H9 (cell line): ENCODE measurements around the gene GRIA1. TPM values are rescaled to one million over a fixed set of nuclear protein-coding genes. Genes with fewer than 3 reads are reported as not detected.

ENCODE experiments used
- DNase-seq: peaks from one replicate; pipeline ENCODE4 v3.0.0-alpha.2; 2017
- H2AFZ ChIP-seq: one replicate; pipeline ENCODE4 v1.6.1; 2013; ENCODE audit warnings: mild to moderate bottlenecking, low read length, control low read depth, moderate library complexity
- H2AK5ac ChIP-seq: 2 replicates; pipeline ENCODE4 v1.6.1; 2013; ENCODE audit warnings: low read length, control low read depth, mixed read lengths; ENCODE audit not compliant: insufficient read length
- H2BK120ac ChIP-seq: one replicate; pipeline ENCODE4 v1.6.1; 2013; ENCODE audit warnings: low read depth, mild to moderate bottlenecking, low read length, control low read depth, inconsistent platforms; ENCODE audit not compliant: poor library complexity, severe bottlenecking
- H2BK12ac ChIP-seq: 2 replicates; pipeline ENCODE4 v1.6.1; 2013; ENCODE audit warnings: low read length, control low read depth, mixed read lengths, low read depth; ENCODE audit not compliant: insufficient read length
- H2BK15ac ChIP-seq: 2 replicates; pipeline ENCODE4 v1.6.1; 2013; ENCODE audit warnings: low read depth, low read length, control low read depth
- H2BK20ac ChIP-seq: one replicate; pipeline ENCODE4 v1.6.1; 2013; ENCODE audit warnings: low read depth, mild to moderate bottlenecking, low read length, control low read depth, inconsistent platforms; ENCODE audit not compliant: poor library complexity, severe bottlenecking
- H2BK5ac ChIP-seq: 2 replicates; pipeline ENCODE4 v1.6.1; 2013; ENCODE audit warnings: low read length, control low read depth, mixed read lengths; ENCODE audit not compliant: insufficient read length
- H3K14ac ChIP-seq: 2 replicates; pipeline ENCODE4 v1.6.1; 2013; ENCODE audit warnings: low read length, control low read depth; ENCODE audit not compliant: insufficient read depth
- H3K18ac ChIP-seq: 2 replicates; pipeline ENCODE4 v1.6.1; 2013; ENCODE audit warnings: low read depth, mild to moderate bottlenecking, mixed read lengths, low read length, control low read depth; ENCODE audit not compliant: insufficient read length
- H3K23ac ChIP-seq: 2 replicates; pipeline ENCODE4 v1.6.1; 2013; ENCODE audit warnings: low read length, control low read depth, mixed read lengths, low read depth; ENCODE audit not compliant: insufficient read length
- H3K23me2 ChIP-seq: 2 replicates; pipeline ENCODE4 v1.6.1; 2013; ENCODE audit warnings: low read depth, mild to moderate bottlenecking, mixed read lengths, low read length, control low read depth; ENCODE audit not compliant: insufficient read length, poor library complexity, severe bottlenecking
- H3K27ac ChIP-seq: 2 replicates; pipeline ENCODE4 v1.5.1; 2013; ENCODE audit warnings: low read length, control low read depth, mixed read lengths, low read depth; ENCODE audit not compliant: insufficient read length
- H3K27me3 ChIP-seq: 2 replicates; pipeline ENCODE4 v1.6.1; 2013; ENCODE audit warnings: low read length, control low read depth, inconsistent platforms; ENCODE audit not compliant: insufficient read depth
- H3K4ac ChIP-seq: 2 replicates; pipeline ENCODE4 v1.6.1; 2013; ENCODE audit warnings: low read depth, mild to moderate bottlenecking, control low read depth, inconsistent platforms, low read length, moderate library complexity
- H3K4me1 ChIP-seq: 2 replicates; pipeline ENCODE4 v1.6.1; 2013; ENCODE audit warnings: low read length, control low read depth, inconsistent platforms; ENCODE audit not compliant: insufficient read depth
- H3K4me2 ChIP-seq: 2 replicates; pipeline ENCODE4 v1.6.1; 2013; ENCODE audit warnings: low read length, control low read depth, mixed read lengths; ENCODE audit not compliant: insufficient read length, insufficient read depth
- H3K56ac ChIP-seq: 2 replicates; pipeline ENCODE4 v1.6.1; 2013; ENCODE audit warnings: low read depth, mild to moderate bottlenecking, mixed read lengths, low read length, control low read depth; ENCODE audit not compliant: insufficient read length
- H3K79me1 ChIP-seq: 2 replicates; pipeline ENCODE4 v1.6.1; 2013; ENCODE audit warnings: low read depth, mild to moderate bottlenecking, moderate library complexity, low read length, control low read depth, inconsistent platforms; ENCODE audit not compliant: insufficient read depth, poor library complexity, severe bottlenecking
- H3K79me2 ChIP-seq: 2 replicates; pipeline ENCODE4 v1.6.1; 2013; ENCODE audit warnings: low read length, control low read depth, inconsistent platforms; ENCODE audit not compliant: insufficient read depth
- H3K9ac ChIP-seq: 2 replicates; pipeline ENCODE4 v1.6.1; 2013; ENCODE audit warnings: low read length, control low read depth, mixed read lengths; ENCODE audit not compliant: insufficient read length; ENCODE audit errors: extremely low read depth
- H3K9me3 ChIP-seq: one replicate; pipeline ENCODE4 v1.6.1; 2013; ENCODE audit warnings: low read depth, low read length, inconsistent platforms; ENCODE audit not compliant: control insufficient read depth
- H3T11ph ChIP-seq: one replicate; pipeline ENCODE4 v1.6.1; 2013; ENCODE audit warnings: mild to moderate bottlenecking, low read length, control low read depth, inconsistent platforms
- H4K20me1 ChIP-seq: one replicate; pipeline ENCODE4 v1.6.1; 2013; ENCODE audit not compliant: control insufficient read depth, insufficient read length, insufficient read depth
- H4K5ac ChIP-seq: 2 replicates; pipeline ENCODE4 v1.6.1; 2013; ENCODE audit warnings: low read depth, mild to moderate bottlenecking, mixed read lengths, low read length, control low read depth; ENCODE audit not compliant: insufficient read length
- H4K8ac ChIP-seq: replicated peaks from 2 replicates; pipeline ENCODE4 v1.6.1; 2013; ENCODE audit warnings: low read length, control low read depth, mixed read lengths, low read depth; ENCODE audit not compliant: insufficient read length
- H4K91ac ChIP-seq: 2 replicates; pipeline ENCODE4 v1.6.1; 2013; ENCODE audit warnings: low read depth, mild to moderate bottlenecking, moderate library complexity, mixed read lengths, low read length, control low read depth; ENCODE audit not compliant: insufficient read length
- H3K27ac Mint-ChIP-seq, 3 experiments: 2 replicates in 2 of 3; 3 replicates in 1 of 3; pipeline ENCODE4 v1.8.0; 2020 to 2021; ENCODE audit warnings: mixed read lengths in 3 of 3, mild to moderate bottlenecking in 1 of 3, moderate library complexity in 1 of 3
- H3K27me3 Mint-ChIP-seq: 2 replicates; pipeline ENCODE4 v1.8.0; 2021; ENCODE audit warnings: low read depth, mild to moderate bottlenecking, moderate library complexity, mixed read lengths
- H3K36me3 Mint-ChIP-seq, 3 experiments: 2 replicates in 2 of 3; 3 replicates in 1 of 3; pipeline ENCODE4 v1.8.0; 2020 to 2021; ENCODE audit warnings: low read depth in 3 of 3, mixed read lengths in 3 of 3; ENCODE audit not compliant: insufficient read depth in 1 of 3
- H3K4me1 Mint-ChIP-seq, 2 experiments: 2 replicates each; pipeline ENCODE4 v1.8.0; 2020; ENCODE audit warnings: mixed read lengths in 2 of 2
- H3K4me3 Mint-ChIP-seq, 2 experiments: 2 replicates in 1 of 2; 3 replicates in 1 of 2; pipeline ENCODE4 v1.8.0; 2020 to 2021; ENCODE audit warnings: mild to moderate bottlenecking in 2 of 2, mixed read lengths in 2 of 2, moderate library complexity in 1 of 2
- H3K9me3 Mint-ChIP-seq, 2 experiments: 2 replicates in 1 of 2; 3 replicates in 1 of 2; pipeline ENCODE4 v1.8.0; 2020; ENCODE audit warnings: mild to moderate bottlenecking in 2 of 2, mixed read lengths in 2 of 2, moderate library complexity in 1 of 2
- WGBS: extraction: QIAGEN DNeasy Blood & Tissue Kit; methylation state at CpG from one replicate; pipeline ENCODE4 v1.1.7; 2013; ENCODE audit warnings: missing lambda C conversion rate, low lambda C conversion rate, mixed read lengths; ENCODE audit not compliant: insufficient read length; ENCODE audit errors: extremely low coverage; 5-methylcytosine and 5-hydroxymethylcytosine counted together
- total RNA-seq: library from RNA; stranded (reverse); gene quantifications from 2 replicates; pipeline ENCODE4 v1.2.1, GENCODE V29; 2021
- TF ChIP-seq, protein P1 (sequence below): fragments of 200-600 bp; sonication (generic); conservative IDR thresholded peaks from 3 replicates; pipeline ENCODE4 v1.8.0; 2021; ENCODE audit warnings: antibody characterized with exemption, mild to moderate bottlenecking

Gene GRIA1
- total RNA-seq, 1 experiment from 2014 or later: 0.52 TPM

DNA sequence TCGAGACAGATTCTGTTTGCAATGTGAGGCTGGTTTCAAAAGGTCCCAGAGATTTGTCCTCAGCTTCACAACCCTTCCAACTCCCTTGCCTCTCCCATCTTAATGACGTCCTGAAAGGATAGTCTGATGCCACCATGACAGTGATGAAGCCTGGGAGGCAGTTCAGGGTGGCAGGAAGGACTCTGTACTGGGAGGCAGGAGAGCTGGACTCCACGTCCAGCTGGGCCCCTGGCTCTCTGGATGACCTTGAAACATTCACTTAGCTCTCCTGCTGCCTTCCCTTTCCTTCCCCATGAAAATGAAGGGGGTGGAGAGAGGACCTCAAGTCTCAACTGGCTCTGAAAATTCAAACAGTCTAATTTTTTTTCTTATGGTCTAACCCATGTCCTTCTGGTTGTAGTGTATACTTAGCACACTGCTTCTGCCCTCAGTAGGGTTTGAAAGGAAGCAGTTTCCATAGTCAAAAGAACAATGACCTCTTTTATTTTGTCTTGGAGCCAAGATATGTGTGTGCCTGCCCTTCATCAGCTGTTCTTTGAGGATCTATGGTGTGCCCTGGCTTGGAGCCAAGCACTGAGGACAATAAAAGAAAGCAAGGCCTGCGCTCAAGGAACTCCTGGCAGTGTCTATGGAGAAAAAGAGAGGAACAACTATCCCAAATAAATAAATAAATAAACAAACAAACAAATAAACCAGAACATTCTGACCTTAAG lies 188.3 kb downstream of the GRIA1 start:
- H3K4me3 Mint-ChIP-seq: no peak overlapping the region
- no peak overlapping the region for H4K5ac ChIP-seq
- DNase-seq: no peak
- H2BK15ac ChIP-seq: no peak overlapping the region
- H3K9me3 Mint-ChIP-seq: 0 out of 5 replicates have a peak, but pooled peaks cover 0 to 2% of the 10 kb centered on the region in 2 experiments
- no peak overlapping the region for H3K4ac ChIP-seq
- WGBS: no CpG with 5 or more reads among the region's 4 CpGs
- H2AK5ac ChIP-seq: no peak overlapping the region
- H3T11ph ChIP-seq: no peak overlapping the region
- peaks cover 0 to 2% (median 0%) of the 10 kb centered on the region in 3 experiments; a peak in 3 of 7 replicates for H3K36me3 Mint-ChIP-seq
- no peaks in the 10 kb centered on the region for H4K20me1 ChIP-seq
- no peaks in the 10 kb centered on the region for H3K4me1 Mint-ChIP-seq
- H3K27ac Mint-ChIP-seq: no peak overlapping the region
- no peaks in the 10 kb centered on the region for H3K27me3 ChIP-seq
- no peak overlapping the region for H4K91ac ChIP-seq
- H2BK120ac ChIP-seq: no peak overlapping the region
- no peak overlapping the region for H2AFZ ChIP-seq
- H2BK20ac ChIP-seq: no peak overlapping the region
- no peak overlapping the region for H2BK5ac ChIP-seq
- no peak overlapping the region for H4K8ac ChIP-seq
- H3K4me2 ChIP-seq: no peak overlapping the region
- H2BK12ac ChIP-seq: no peak overlapping the region
- no peaks in the 10 kb centered on the region for H3K23me2 ChIP-seq
- H3K9me3 ChIP-seq: no peaks in the 10 kb centered on the region
- TF ChIP-seq, protein P1, sequence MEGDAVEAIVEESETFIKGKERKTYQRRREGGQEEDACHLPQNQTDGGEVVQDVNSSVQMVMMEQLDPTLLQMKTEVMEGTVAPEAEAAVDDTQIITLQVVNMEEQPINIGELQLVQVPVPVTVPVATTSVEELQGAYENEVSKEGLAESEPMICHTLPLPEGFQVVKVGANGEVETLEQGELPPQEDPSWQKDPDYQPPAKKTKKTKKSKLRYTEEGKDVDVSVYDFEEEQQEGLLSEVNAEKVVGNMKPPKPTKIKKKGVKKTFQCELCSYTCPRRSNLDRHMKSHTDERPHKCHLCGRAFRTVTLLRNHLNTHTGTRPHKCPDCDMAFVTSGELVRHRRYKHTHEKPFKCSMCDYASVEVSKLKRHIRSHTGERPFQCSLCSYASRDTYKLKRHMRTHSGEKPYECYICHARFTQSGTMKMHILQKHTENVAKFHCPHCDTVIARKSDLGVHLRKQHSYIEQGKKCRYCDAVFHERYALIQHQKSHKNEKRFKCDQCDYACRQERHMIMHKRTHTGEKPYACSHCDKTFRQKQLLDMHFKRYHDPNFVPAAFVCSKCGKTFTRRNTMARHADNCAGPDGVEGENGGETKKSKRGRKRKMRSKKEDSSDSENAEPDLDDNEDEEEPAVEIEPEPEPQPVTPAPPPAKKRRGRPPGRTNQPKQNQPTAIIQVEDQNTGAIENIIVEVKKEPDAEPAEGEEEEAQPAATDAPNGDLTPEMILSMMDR: no peak
- no peak overlapping the region for H3K14ac ChIP-seq
- H3K18ac ChIP-seq: no peak overlapping the region
- no peak overlapping the region for H3K23ac ChIP-seq
- H3K4me1 ChIP-seq: no peaks in the 10 kb centered on the region
- no peaks in the 10 kb centered on the region for H3K79me2 ChIP-seq
- no peak overlapping the region for H3K27ac ChIP-seq
- H3K56ac ChIP-seq: no peak overlapping the region
- no peaks in the 10 kb centered on the region for H3K79me1 ChIP-seq
- H3K27me3 Mint-ChIP-seq: no peaks in the 10 kb centered on the region; the same call in none of the 2 replicates
- H3K9ac ChIP-seq: no peak overlapping the region
